Measurements from ENCODE around the gene FSIP1. TPM values are rescaled to one million over a fixed set of nuclear protein-coding genes. Genes with fewer than 3 reads are reported as not detected.
A peak's percentile ranks its signal among the peaks of the same experiment; 100 is the strongest.

The FSIP1 gene
- total RNA-seq, 1 experiment from 2014 or later = 0.97 TPM

GRCh38 chr15:39685999-39686613, 96.5 kb downstream of the FSIP1 start:
- DNase-seq (ENCODE audit: low read depth) = peak; percentile 51

- no peak for DNase-seq (ENCODE audit: low read depth)
These were observed 97.3 kb downstream of the FSIP1 start for GRCh38 chr15:39685367-39685766.

- DNase-seq (ENCODE audit: low read depth) = no peak
These were observed 98.4 kb downstream of the FSIP1 start for GRCh38 chr15:39684233-39684632.

- no peak for DNase-seq (ENCODE audit: low read depth)
These were observed 100.3 kb downstream of the FSIP1 start for GRCh38 chr15:39682366-39682765.

- DNase-seq (ENCODE audit: low read depth) = no peak
These were observed 101.8 kb downstream of the FSIP1 start for GRCh38 chr15:39680868-39681267.

GRCh38 chr15:39672666-39673065, 110.0 kb downstream of the FSIP1 start:
- DNase-seq (ENCODE audit: low read depth) = no peak

- DNase-seq (ENCODE audit: low read depth) = no peak
These were observed 110.5 kb downstream of the FSIP1 start for GRCh38 chr15:39672184-39672583.

GRCh38 chr15:39670687-39671086, 112.0 kb downstream of the FSIP1 start:
- DNase-seq (ENCODE audit: low read depth) = no peak

GRCh38 chr15:39669661-39670060, 113.0 kb downstream of the FSIP1 start:
- no peak for DNase-seq (ENCODE audit: low read depth)

- DNase-seq (ENCODE audit: low read depth) = no peak
These were observed 113.4 kb downstream of the FSIP1 start for GRCh38 chr15:39669241-39669640.

GRCh38 chr15:39668457-39668856, 114.2 kb downstream of the FSIP1 start:
- no peak for DNase-seq (ENCODE audit: low read depth)

GRCh38 chr15:39667382-39668127, 115.1 kb downstream of the FSIP1 start:
- DNase-seq (ENCODE audit: low read depth) = no peak

GRCh38 chr15:39666677-39667076, 116.0 kb downstream of the FSIP1 start:
- no peak for DNase-seq (ENCODE audit: low read depth)

- DNase-seq (ENCODE audit: low read depth) = no peak
These were observed 116.9 kb downstream of the FSIP1 start for GRCh38 chr15:39665629-39666250.

GRCh38 chr15:39663704-39664250, 118.9 kb downstream of the FSIP1 start:
- no peak for DNase-seq (ENCODE audit: low read depth)

- DNase-seq (ENCODE audit: low read depth) = no peak
These were observed 120.9 kb downstream of the FSIP1 start for GRCh38 chr15:39661776-39662175.

- no peak for DNase-seq (ENCODE audit: low read depth)
These were observed 123.9 kb downstream of the FSIP1 start for GRCh38 chr15:39658740-39659139.

GRCh38 chr15:39657668-39658067, 125.0 kb downstream of the FSIP1 start:
- DNase-seq (ENCODE audit: low read depth) = no peak

GRCh38 chr15:39657181-39657580, 125.5 kb downstream of the FSIP1 start:
- DNase-seq (ENCODE audit: low read depth) = no peak

- no peak for DNase-seq (ENCODE audit: low read depth)
These were observed 128.3 kb downstream of the FSIP1 start for GRCh38 chr15:39654304-39654703.

- DNase-seq (ENCODE audit: low read depth) = no peak
These were observed 130.8 kb downstream of the FSIP1 start for GRCh38 chr15:39651881-39652280.

- no peak for DNase-seq (ENCODE audit: low read depth)
These were observed 131.3 kb downstream of the FSIP1 start for GRCh38 chr15:39651295-39651694.

GRCh38 chr15:39649757-39650156, 132.9 kb downstream of the FSIP1 start:
- DNase-seq (ENCODE audit: low read depth) = no peak
